OCI-LY7 (cell line): ENCODE data around the gene TYW5. TPM values are rescaled to one million over a fixed set of nuclear protein-coding genes. Genes with fewer than 3 reads are reported as not detected.

Source experiments
- BruUV-seq: library from RNA; stranded (reverse); fragments of 400-500 nt; replicated peaks from 2 replicates; lab custom pipeline; 2021; lab: Mats Ljungman, UMichigan
- CTCF ChIA-PET: fragments of 300-600 bp; sonication (Branson Sonifier 250); formaldehyde crosslinking; loops from one replicate; lab custom pipeline; 2022; ENCODE audit warnings: antibody characterized with exemption; ENCODE audit not compliant: unreplicated experiment; lab: Charles Lee
- POLR2A ChIA-PET: fragments of 300-600 bp; sonication (Branson Sonifier 250); formaldehyde crosslinking; loops from one replicate; lab custom pipeline; 2022; ENCODE audit warnings: antibody characterized with exemption; lab: Charles Lee
- DNase-seq: peaks from one replicate; pipeline ENCODE4 v3.0.0-alpha.2; 2015; ENCODE audit warnings: low spot score
- H2AFZ ChIP-seq: fragments of 200-600 bp; sonication (generic), shearing (Covaris generic); 2 replicates; pipeline ENCODE4 v1.6.1; 2014; ENCODE audit warnings: mild to moderate bottlenecking, antibody characterized with exemption, low read length, moderate library complexity
- H3K27ac ChIP-seq: fragments of 200-600 bp; sonication (generic); 2 replicates; pipeline ENCODE4 v1.5.1; 2014; ENCODE audit warnings: mixed run types, low read depth, mild to moderate bottlenecking, moderate library complexity, low read length, inconsistent platforms; ENCODE audit not compliant: poor library complexity, severe bottlenecking
- H3K36me3 ChIP-seq: fragments of 200-600 bp; sonication (generic); 2 replicates; pipeline ENCODE4 v1.6.1; 2014; ENCODE audit warnings: mild to moderate bottlenecking, antibody characterized with exemption, low read length, moderate library complexity, mixed read lengths; ENCODE audit not compliant: insufficient read depth
- H3K4me1 ChIP-seq: fragments of 200-600 bp; sonication (generic); 2 replicates; pipeline ENCODE4 v1.5.1; 2014; ENCODE audit warnings: mild to moderate bottlenecking, low read length; ENCODE audit not compliant: insufficient read depth, poor library complexity, severe bottlenecking
- H3K4me2 ChIP-seq: fragments of 200-600 bp; sonication (generic); 2 replicates; pipeline ENCODE4 v1.6.1; 2014; ENCODE audit warnings: mild to moderate bottlenecking, low read length
- H3K4me3 ChIP-seq: fragments of 200-600 bp; sonication (generic); 2 replicates; pipeline ENCODE4 v1.5.1; 2014; ENCODE audit warnings: mild to moderate bottlenecking, low read depth, low read length; ENCODE audit not compliant: poor library complexity, severe bottlenecking
- H3K79me2 ChIP-seq: fragments of 200-600 bp; sonication (generic); 2 replicates; pipeline ENCODE4 v1.6.1; 2016; ENCODE audit warnings: low read depth, mild to moderate bottlenecking, low read length, moderate library complexity, mixed read lengths; ENCODE audit not compliant: insufficient read depth
- H3K9me2 ChIP-seq: fragments of 200-600 bp; sonication (generic); 2 replicates; pipeline ENCODE4 v1.6.1; 2016; ENCODE audit warnings: mild to moderate bottlenecking, low read length, mixed read lengths; ENCODE audit not compliant: insufficient read depth
- H3K9me3 ChIP-seq: fragments of 200-600 bp; sonication (generic); 2 replicates; pipeline ENCODE4 v1.6.1; 2014; ENCODE audit warnings: mild to moderate bottlenecking, mixed run types, low read length, mixed read lengths
- H4K20me1 ChIP-seq: fragments of 200-600 bp; sonication (generic); 2 replicates; pipeline ENCODE4 v1.6.1; 2014; ENCODE audit warnings: mild to moderate bottlenecking, antibody characterized with exemption, low read length, moderate library complexity, mixed read lengths; ENCODE audit not compliant: insufficient read depth
- EZH2phosphoT487 ChIP-seq: fragments of 200-600 bp; sonication (generic); IDR thresholded peaks from 2 replicates; pipeline ENCODE4 v1.6.1; 2018; ENCODE audit warnings: low read depth, borderline replicate concordance, mild to moderate bottlenecking, mixed run types, antibody characterized with exemption, low read length, moderate library complexity, mixed read lengths
- intact Hi-C: fragments of 100-400 bp; cut with micrococcal nuclease; formaldehyde crosslinking; loops from one replicate; pipeline ENCODE4 v1.10.0; 2022; ENCODE audit not compliant: unreplicated experiment
- total RNA-seq, 2 experiments: library from RNA; depleted of rRNA in 1 of 2; stranded (reverse); fragments of >200 nt in 1 of 2; shearing (Covaris generic) in 1 of 2; gene quantifications; 2 replicates each; pipeline ENCODE4 v1.2.3, GENCODE V29; 2014 to 2022
- TF ChIP-seq, protein P1 (sequence below): fragments of 200-600 bp; sonication (generic); conservative IDR thresholded peaks from 2 replicates; pipeline ENCODE4 v1.5.1; 2014; ENCODE audit warnings: mild to moderate bottlenecking, antibody characterized with exemption, low read length, moderate library complexity, mixed read lengths

Gene TYW5
- total RNA-seq, 2 experiments from 2014 or later = 7.1 to 8.9 TPM

DNA sequence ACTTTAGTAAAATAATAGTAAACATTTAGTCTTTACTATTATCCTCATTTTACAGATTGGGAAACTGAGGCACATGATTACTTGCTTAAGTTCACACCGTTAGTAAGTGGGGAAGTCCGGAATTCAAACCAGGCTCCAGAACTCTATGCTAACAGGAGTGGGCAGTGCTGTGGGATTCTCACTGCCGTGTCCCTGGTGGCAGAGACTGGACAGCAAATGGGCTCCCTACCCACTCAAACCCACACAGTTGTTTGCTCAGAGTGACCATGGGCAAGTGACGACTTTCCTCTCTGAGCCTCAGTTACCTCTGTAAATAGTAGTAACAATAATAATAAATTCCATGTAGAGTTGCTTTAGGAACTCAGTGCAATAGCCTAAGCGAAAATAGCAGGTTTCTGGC lies 24.1 kb upstream of the TYW5 start:
- Histone ChIP-seq H3K4me3 (no peak overlapping the region), H3K4me2 (no peak overlapping the region), H2AFZ (no peak overlapping the region), H3K9me3 (no peaks in the 10 kb centered on the region), H3K9me2 (no peaks in the 10 kb centered on the region), H3K27ac (no peak overlapping the region), H4K20me1 (no peaks in the 10 kb centered on the region), H3K4me1 (no peaks in the 10 kb centered on the region), H3K79me2 (no peaks in the 10 kb centered on the region), H3K36me3 (peaks cover 3% of the 10 kb centered on the region; the same call in 1 of the 2 replicates)
- ChIA-PET CTCF (no interaction called here), POLR2A (no interaction called here)
- no peak for TF ChIP-seq EZH2phosphoT487
- TF ChIP-seq, protein P1, sequence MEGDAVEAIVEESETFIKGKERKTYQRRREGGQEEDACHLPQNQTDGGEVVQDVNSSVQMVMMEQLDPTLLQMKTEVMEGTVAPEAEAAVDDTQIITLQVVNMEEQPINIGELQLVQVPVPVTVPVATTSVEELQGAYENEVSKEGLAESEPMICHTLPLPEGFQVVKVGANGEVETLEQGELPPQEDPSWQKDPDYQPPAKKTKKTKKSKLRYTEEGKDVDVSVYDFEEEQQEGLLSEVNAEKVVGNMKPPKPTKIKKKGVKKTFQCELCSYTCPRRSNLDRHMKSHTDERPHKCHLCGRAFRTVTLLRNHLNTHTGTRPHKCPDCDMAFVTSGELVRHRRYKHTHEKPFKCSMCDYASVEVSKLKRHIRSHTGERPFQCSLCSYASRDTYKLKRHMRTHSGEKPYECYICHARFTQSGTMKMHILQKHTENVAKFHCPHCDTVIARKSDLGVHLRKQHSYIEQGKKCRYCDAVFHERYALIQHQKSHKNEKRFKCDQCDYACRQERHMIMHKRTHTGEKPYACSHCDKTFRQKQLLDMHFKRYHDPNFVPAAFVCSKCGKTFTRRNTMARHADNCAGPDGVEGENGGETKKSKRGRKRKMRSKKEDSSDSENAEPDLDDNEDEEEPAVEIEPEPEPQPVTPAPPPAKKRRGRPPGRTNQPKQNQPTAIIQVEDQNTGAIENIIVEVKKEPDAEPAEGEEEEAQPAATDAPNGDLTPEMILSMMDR = no peak
- no TSS peak for BruUV-seq
- intact Hi-C loops = loop anchor here (10.0 kb wide), 1 partner anchor 595 kb away; no protein-coding TSS in a partner anchor
- no peak for DNase-seq

DNA sequence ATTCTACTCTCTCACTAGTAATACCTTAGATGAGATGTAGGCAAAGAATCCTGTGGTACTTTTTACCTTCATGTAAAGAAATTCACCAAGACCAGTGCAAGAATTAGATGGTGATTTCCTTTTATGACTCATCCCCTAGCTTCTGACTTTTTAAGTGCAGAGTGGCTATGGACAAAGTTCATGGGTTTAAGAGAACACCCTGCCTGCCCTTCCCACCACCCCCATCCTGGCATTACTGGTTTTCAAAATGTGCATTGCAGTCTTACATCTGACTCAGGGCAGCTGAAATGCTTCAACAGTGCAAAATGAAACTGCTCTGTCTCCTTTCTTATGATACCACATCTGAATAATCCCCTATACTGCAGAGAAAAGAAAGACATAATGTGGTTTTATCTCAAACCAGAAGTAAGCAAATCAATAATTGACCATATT lies 22.7 kb upstream of the TYW5 start:
- ChIA-PET CTCF (no interaction called here), POLR2A (no interaction called here)
- H3K27ac ChIP-seq = no peak overlapping the region
- no peak overlapping the region for H2AFZ ChIP-seq
- no peak for DNase-seq
- BruUV-seq = no TSS peak
- no peaks in the 10 kb centered on the region for H3K9me2 ChIP-seq
- H4K20me1 ChIP-seq = no peaks in the 10 kb centered on the region
- H3K4me1 ChIP-seq = no peaks in the 10 kb centered on the region
- peaks cover 14% of the 10 kb centered on the region; the same call in 1 of the 2 replicates for H3K36me3 ChIP-seq
- H3K79me2 ChIP-seq = no peaks in the 10 kb centered on the region
- H3K4me3 ChIP-seq = no peak overlapping the region
- intact Hi-C loops = loop anchor here (10.0 kb wide), 1 partner anchor 597 kb away; no protein-coding TSS in a partner anchor
- no peaks in the 10 kb centered on the region for H3K9me3 ChIP-seq
- no peak overlapping the region for H3K4me2 ChIP-seq
- no peak for TF ChIP-seq EZH2phosphoT487
- TF ChIP-seq, protein P1 = no peak

DNA sequence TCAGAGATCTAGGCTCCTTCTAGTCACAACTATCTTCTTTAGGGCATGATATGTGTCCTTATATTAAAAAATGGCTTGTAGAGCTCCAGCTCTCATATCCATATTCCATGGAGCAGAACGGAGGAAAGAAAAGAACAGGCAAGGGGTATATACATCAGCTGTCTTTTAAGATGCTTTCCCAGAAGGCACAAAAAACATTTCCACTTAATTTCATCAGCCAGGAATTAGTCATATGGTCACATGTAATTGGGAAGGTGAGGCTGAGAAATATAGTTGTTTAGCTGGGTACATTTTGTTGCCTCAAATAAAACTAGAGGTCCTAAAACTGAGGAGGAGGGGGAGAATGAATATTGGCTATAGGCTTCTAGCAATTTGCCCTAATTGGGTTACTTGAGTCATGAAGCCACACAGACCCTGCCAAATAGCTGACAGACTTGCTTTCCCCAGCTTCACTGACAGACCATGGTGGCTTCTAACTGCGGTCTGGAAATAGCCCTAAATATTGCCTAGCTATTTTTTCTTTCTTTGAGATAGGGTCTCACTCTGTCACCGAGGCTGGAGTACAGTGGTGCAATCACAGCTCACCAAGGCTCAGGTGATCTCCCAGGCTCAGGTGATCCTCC lies 20.1 kb upstream of the TYW5 start:
- Histone ChIP-seq H3K4me3 (no peak overlapping the region), H2AFZ (no peak overlapping the region), H3K9me3 (no peaks in the 10 kb centered on the region), H3K4me2 (no peak overlapping the region), H4K20me1 (peaks cover 3% of the 10 kb centered on the region; the same call in 1 of the 2 replicates), H3K4me1 (no peaks in the 10 kb centered on the region), H3K79me2 (no peaks in the 10 kb centered on the region), H3K36me3 (peaks cover 24% of the 10 kb centered on the region; the same call in 1 of the 2 replicates), H3K9me2 (no peaks in the 10 kb centered on the region), H3K27ac (no peak overlapping the region)
- TF ChIP-seq, protein P1 = no peak
- TF ChIP-seq EZH2phosphoT487 = no peak
- no peak for DNase-seq
- intact Hi-C loops = loop anchor here (10.0 kb wide), 1 partner anchor 599 kb away; no protein-coding TSS in a partner anchor
- ChIA-PET CTCF (interaction anchor here (0.5 kb wide), 1 partner anchor 595 kb away, joined by 3 read pairs; no protein-coding TSS in a partner anchor), POLR2A (interaction anchor here (0.5 kb wide), 1 partner anchor 548 kb away, joined by 3 read pairs; no protein-coding TSS in a partner anchor)
- BruUV-seq = no TSS peak
